ENCODE measurements around the gene MIF4GD.
A peak's percentile ranks its signal among the peaks of the same experiment; 100 is the strongest.
"Not testable (repeated sequence)": the region's sequence is repeated elsewhere in the genome, so short reads cannot be mapped to it uniquely, and the experiment has no call there.

The MIF4GD gene

GRCh38 chr17:75288770-75289114 is 17.7 kb upstream of the MIF4GD start:
- DNase-seq = peak; percentile 56
- peak; percentile 15 for ATAC-seq

GRCh38 chr17:75288359-75288758 is 17.3 kb upstream of the MIF4GD start:
- ATAC-seq (no peak), DNase-seq (no peak)

- no peak for ATAC-seq
- no peak for DNase-seq
Measured at GRCh38 chr17:75287221-75287620, 16.2 kb upstream of the MIF4GD start.

GRCh38 chr17:75285123-75285522 is 14.1 kb upstream of the MIF4GD start:
- DNase-seq (no peak), ATAC-seq (no peak)

GRCh38 chr17:75280189-75280588 is 9.2 kb upstream of the MIF4GD start:
- not testable (repeated sequence) for DNase-seq, ATAC-seq

- ATAC-seq (no peak), DNase-seq (no peak)
Measured at GRCh38 chr17:75277664-75278071, 6.6 kb upstream of the MIF4GD start.

GRCh38 chr17:75273977-75274708 is 3.1 kb upstream of the MIF4GD start:
- DNase-seq = no peak

GRCh38 chr17:75272848-75273184 is 1.8 kb upstream of the MIF4GD start:
- DNase-seq (no peak), ATAC-seq (no peak)

More at GRCh38 chr17:75273977-75274708, 3.1 kb upstream of the MIF4GD start:
- ATAC-seq = no peak

GRCh38 chr17:75271955-75272847 is 1.2 kb upstream of the MIF4GD start:
- no peak for ATAC-seq
- peak; percentile 39 for DNase-seq

GRCh38 chr17:75271233-75271954 is 363 bp upstream of the MIF4GD start:
- DNase-seq = peak; percentile 91
- ATAC-seq = peak; percentile 84

- peak; percentile 42 for ATAC-seq
- peak; percentile 76 for DNase-seq
Measured at GRCh38 chr17:75270218-75270965, 639 bp downstream of the MIF4GD start.

GRCh38 chr17:75269844-75270217 is 1.2 kb downstream of the MIF4GD start:
- ATAC-seq (no peak), DNase-seq (no peak)

- DNase-seq = no peak
- no peak for ATAC-seq
Measured at GRCh38 chr17:75267411-75268232, 3.4 kb downstream of the MIF4GD start.

GRCh38 chr17:75267153-75267410 is 3.9 kb downstream of the MIF4GD start:
- DNase-seq (no peak), ATAC-seq (no peak)

- DNase-seq = no peak
- no peak for ATAC-seq
Measured at GRCh38 chr17:75266316-75267152, 4.5 kb downstream of the MIF4GD start.

- DNase-seq (no peak), ATAC-seq (no peak)
Measured at GRCh38 chr17:75265614-75266315, 5.3 kb downstream of the MIF4GD start.

- no peak for ATAC-seq
- no peak for DNase-seq
Measured at GRCh38 chr17:75263055-75263454, 8.0 kb downstream of the MIF4GD start.

GRCh38 chr17:75262112-75262606 is 8.9 kb downstream of the MIF4GD start:
- no peak for ATAC-seq
- DNase-seq = no peak

GRCh38 chr17:75261336-75262111 is 9.5 kb downstream of the MIF4GD start, which contains the start of the genes GGA3 and MRPS7:
TSS of gene GGA3 (minus strand) at chr17:75261606. CDS start at chr17:75261587, 19 bp downstream.
TSS of gene MRPS7 (plus strand) at chr17:75261879. CDS start at chr17:75261901, 22 bp downstream.
- DNase-seq = peak; percentile 97
- peak; percentile 91 for ATAC-seq
